Calu3 (cell line): ENCODE data around the gene TTC23. TPM values are rescaled to one million over a fixed set of nuclear protein-coding genes. Genes with fewer than 3 reads are reported as not detected.
"Not testable (repeated sequence)": the region's sequence is repeated elsewhere in the genome, so short reads cannot be mapped to it uniquely, and the experiment has no call there.

Experiments
- BruUV-seq: library from RNA; stranded (reverse); fragments of 400-500 nt; replicated peaks from 2 replicates; lab custom pipeline; 2021; lab: Mats Ljungman, UMichigan
- CTCF ChIA-PET: fragments of 300-600 bp; sonication (Branson Sonifier 250); formaldehyde crosslinking; loops from one replicate; lab custom pipeline; 2022; ENCODE audit warnings: antibody characterized with exemption; lab: Charles Lee
- DNase-seq: peaks from one replicate; pipeline ENCODE4 v3.0.0; 2022
- H3K27ac Mint-ChIP-seq: one replicate; pipeline ENCODE4 v1.8.0; 2022; ENCODE audit warnings: mixed read lengths; ENCODE audit not compliant: unreplicated experiment
- H3K27me3 Mint-ChIP-seq: one replicate; pipeline ENCODE4 v1.8.0; 2022; ENCODE audit warnings: mixed read lengths; ENCODE audit not compliant: unreplicated experiment
- H3K36me3 Mint-ChIP-seq: one replicate; pipeline ENCODE4 v1.8.0; 2022; ENCODE audit warnings: mild to moderate bottlenecking, moderate library complexity, mixed read lengths; ENCODE audit not compliant: insufficient read depth, unreplicated experiment
- H3K4me1 Mint-ChIP-seq: one replicate; pipeline ENCODE4 v1.8.0; 2022; ENCODE audit warnings: mild to moderate bottlenecking, low read depth, mixed read lengths; ENCODE audit not compliant: unreplicated experiment
- H3K4me3 Mint-ChIP-seq: one replicate; pipeline ENCODE4 v1.8.0; 2022; ENCODE audit warnings: mild to moderate bottlenecking, low read depth, moderate library complexity, mixed read lengths; ENCODE audit not compliant: unreplicated experiment
- H3K9me3 Mint-ChIP-seq: one replicate; pipeline ENCODE4 v1.8.0; 2022; ENCODE audit warnings: low read depth, mixed read lengths; ENCODE audit not compliant: unreplicated experiment
- intact Hi-C: fragments of 100-400 bp; cut with micrococcal nuclease; formaldehyde crosslinking; loops from one replicate; pipeline ENCODE4 v1.10.0; 2022; ENCODE audit not compliant: unreplicated experiment
- total RNA-seq: library from RNA; stranded (reverse); gene quantifications from 2 replicates; pipeline ENCODE4 v1.2.3, GENCODE V29; 2022
- TF ChIP-seq, protein P1 (sequence below): fragments of 200-600 bp; IDR thresholded peaks from one replicate; pipeline ENCODE4 v1.8.0; 2022; ENCODE audit warnings: antibody characterized with exemption; ENCODE audit not compliant: unreplicated experiment

Gene TTC23
- total RNA-seq, 1 experiment from 2014 or later = 18.9 TPM

DNA sequence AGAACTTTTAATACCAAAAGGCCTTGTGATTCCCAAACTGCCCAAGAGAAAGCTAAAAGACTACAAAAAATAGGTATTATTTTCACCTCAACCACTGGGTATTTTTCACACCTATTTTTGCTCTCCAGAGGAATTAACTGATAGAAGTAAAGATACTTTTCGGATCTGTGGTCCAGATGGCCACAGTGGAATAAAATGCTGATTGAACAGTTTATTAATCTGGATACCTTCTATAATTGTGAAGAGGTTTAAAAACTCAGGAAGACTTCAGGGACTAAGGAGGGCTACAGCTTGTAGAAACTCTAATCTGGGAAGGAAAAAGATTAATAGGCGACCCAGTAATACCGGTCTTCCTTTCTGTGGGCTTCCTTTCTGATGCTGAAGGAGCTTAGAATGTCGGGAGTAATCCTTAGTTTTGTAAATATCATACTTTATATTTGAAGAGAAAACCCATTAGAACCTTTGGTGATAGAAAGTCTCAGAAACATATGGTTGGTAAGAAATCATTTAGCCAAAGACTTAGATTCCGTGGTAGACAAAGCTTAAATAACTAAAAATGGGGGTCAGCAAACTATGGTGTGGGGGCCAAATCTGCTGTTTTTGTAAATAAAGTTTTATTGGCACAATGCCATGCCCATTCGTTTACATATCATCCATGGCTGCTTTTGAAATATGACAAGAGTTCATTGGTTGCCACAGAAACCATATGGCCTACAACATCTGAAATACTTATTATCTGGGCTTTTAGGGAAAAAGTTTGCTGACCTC lies 47.8 kb downstream of the TTC23 start:
- Mint-ChIP-seq H3K4me1 (no peaks in the 10 kb centered on the region), H3K27ac (no peak overlapping the region), H3K4me3 (no peak overlapping the region), H3K36me3 (no peaks in the 10 kb centered on the region), H3K27me3 (no peaks in the 10 kb centered on the region), H3K9me3 (peaks cover 4% of the 10 kb centered on the region)
- CTCF ChIA-PET = interaction anchor here (0.6 to 1.1 kb wide), 2 partner anchors 70 to 594 kb away, joined by 4 to 9 read pairs; no protein-coding TSS in a partner anchor
- BruUV-seq = no TSS peak
- TF ChIP-seq, protein P1, sequence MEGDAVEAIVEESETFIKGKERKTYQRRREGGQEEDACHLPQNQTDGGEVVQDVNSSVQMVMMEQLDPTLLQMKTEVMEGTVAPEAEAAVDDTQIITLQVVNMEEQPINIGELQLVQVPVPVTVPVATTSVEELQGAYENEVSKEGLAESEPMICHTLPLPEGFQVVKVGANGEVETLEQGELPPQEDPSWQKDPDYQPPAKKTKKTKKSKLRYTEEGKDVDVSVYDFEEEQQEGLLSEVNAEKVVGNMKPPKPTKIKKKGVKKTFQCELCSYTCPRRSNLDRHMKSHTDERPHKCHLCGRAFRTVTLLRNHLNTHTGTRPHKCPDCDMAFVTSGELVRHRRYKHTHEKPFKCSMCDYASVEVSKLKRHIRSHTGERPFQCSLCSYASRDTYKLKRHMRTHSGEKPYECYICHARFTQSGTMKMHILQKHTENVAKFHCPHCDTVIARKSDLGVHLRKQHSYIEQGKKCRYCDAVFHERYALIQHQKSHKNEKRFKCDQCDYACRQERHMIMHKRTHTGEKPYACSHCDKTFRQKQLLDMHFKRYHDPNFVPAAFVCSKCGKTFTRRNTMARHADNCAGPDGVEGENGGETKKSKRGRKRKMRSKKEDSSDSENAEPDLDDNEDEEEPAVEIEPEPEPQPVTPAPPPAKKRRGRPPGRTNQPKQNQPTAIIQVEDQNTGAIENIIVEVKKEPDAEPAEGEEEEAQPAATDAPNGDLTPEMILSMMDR = no peak
- no peak for DNase-seq
- intact Hi-C loops = no loop called here

DNA sequence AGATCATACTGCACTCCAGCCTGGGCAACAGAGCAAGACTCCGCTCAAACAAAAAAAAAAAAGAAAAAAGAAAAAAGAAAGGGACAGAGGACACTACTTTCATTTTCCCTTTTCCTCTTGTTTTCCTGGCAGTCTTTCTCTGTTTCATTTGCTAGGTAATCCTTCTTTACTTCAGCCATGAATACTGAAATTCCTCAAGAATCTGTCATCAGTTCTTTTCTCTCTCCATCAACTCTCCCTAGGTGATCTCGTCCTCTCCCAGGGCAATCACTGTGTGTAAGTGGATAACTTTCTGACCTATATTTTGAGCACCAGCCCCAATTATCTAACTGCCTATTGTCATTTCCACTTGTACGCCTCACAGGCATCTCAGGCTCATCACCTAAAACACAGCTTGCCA lies 51.5 kb downstream of the TTC23 start:
- no peak overlapping the region for H3K4me3 Mint-ChIP-seq
- H3K4me1 Mint-ChIP-seq = no peaks in the 10 kb centered on the region
- H3K36me3 Mint-ChIP-seq = no peaks in the 10 kb centered on the region
- intact Hi-C loops = no loop called here
- no peak for DNase-seq
- TF ChIP-seq, protein P1 = no peak
- no TSS peak for BruUV-seq
- no peaks in the 10 kb centered on the region for H3K27me3 Mint-ChIP-seq
- CTCF ChIA-PET = no interaction called here
- H3K9me3 Mint-ChIP-seq = peaks cover 8% of the 10 kb centered on the region
- H3K27ac Mint-ChIP-seq = no peak overlapping the region

DNA sequence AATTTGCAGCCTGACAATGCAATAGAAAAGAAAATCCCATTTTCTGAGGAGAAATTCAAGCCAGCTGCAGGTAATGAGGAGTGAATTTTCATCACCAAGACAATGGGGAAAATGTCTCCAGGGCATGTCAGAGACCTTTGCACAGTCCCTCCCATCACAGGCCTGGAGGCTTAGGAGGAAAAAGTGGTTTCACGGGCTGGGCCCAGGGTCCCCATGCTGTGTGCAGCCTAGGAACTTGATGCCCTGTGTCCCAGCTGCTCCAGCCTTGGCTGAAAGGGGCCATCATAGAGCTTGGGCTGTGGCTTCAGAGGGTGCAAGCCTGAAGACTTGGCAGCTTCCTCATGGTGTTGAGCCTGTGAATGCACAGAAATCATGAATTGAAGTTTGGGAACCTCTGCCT lies 57.2 kb downstream of the TTC23 start:
- H3K27me3 Mint-ChIP-seq, H3K9me3 Mint-ChIP-seq, H3K27ac Mint-ChIP-seq, H3K36me3 Mint-ChIP-seq, intact Hi-C loops, DNase-seq, H3K4me1 Mint-ChIP-seq, H3K4me3 Mint-ChIP-seq, BruUV-seq, CTCF ChIA-PET: not testable (repeated sequence)

DNA sequence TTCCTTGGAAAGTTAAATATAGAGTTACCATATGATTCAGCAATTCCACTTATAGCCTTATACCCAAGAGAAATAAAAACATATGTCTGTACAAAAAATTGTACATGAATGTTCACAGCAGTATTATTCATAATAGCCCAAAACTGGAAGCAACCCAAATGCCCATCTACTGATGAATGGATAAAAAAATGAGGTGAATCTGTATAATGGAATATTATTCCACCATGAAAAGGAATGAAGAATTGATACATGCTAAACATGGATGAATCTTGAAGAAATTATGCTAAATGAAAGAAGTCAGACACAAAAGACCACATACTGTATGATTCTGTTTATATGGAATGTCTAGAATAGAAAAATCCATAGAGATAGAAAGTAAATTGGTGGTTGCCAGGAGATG lies 61.4 kb downstream of the TTC23 start:
- Mint-ChIP-seq H3K9me3 (peaks cover under 1% of the 10 kb centered on the region), H3K4me1 (no peaks in the 10 kb centered on the region), H3K27ac (no peak overlapping the region), H3K36me3 (no peaks in the 10 kb centered on the region), H3K27me3 (no peaks in the 10 kb centered on the region), H3K4me3 (no peak overlapping the region)
- intact Hi-C loops = no loop called here
- BruUV-seq = no TSS peak
- TF ChIP-seq, protein P1 = no peak
- DNase-seq = no peak
- CTCF ChIA-PET = no interaction called here
